Measurements from ENCODE around the gene NUDCD3.

- TF ChIP-seq POLR2A (IDR thresholded peaks at IDR 0.05), result no peak
- no peak for TF ChIP-seq CTCF (IDR thresholded peaks at IDR 0.05)
- TF ChIP-seq POLR2AphosphoS5 (IDR thresholded peaks at IDR 0.05), result no peak
Measured at GRCh38 chr7:44465490-44465889, 25.0 kb downstream of the NUDCD3 start.

Data from suprapubic skin (tissue), 4 donors.